ENCODE measurements around the gene KCNG1. TPM values are rescaled to one million over a fixed set of nuclear protein-coding genes. Genes with fewer than 3 reads are reported as not detected.

Gene KCNG1
- total and polyA plus RNA-seq, 2 of the 8 experiments (the other 6 are each of a cell fraction or from before 2014, with no cell fraction given): 16.0 to 18.0 TPM

DNA sequence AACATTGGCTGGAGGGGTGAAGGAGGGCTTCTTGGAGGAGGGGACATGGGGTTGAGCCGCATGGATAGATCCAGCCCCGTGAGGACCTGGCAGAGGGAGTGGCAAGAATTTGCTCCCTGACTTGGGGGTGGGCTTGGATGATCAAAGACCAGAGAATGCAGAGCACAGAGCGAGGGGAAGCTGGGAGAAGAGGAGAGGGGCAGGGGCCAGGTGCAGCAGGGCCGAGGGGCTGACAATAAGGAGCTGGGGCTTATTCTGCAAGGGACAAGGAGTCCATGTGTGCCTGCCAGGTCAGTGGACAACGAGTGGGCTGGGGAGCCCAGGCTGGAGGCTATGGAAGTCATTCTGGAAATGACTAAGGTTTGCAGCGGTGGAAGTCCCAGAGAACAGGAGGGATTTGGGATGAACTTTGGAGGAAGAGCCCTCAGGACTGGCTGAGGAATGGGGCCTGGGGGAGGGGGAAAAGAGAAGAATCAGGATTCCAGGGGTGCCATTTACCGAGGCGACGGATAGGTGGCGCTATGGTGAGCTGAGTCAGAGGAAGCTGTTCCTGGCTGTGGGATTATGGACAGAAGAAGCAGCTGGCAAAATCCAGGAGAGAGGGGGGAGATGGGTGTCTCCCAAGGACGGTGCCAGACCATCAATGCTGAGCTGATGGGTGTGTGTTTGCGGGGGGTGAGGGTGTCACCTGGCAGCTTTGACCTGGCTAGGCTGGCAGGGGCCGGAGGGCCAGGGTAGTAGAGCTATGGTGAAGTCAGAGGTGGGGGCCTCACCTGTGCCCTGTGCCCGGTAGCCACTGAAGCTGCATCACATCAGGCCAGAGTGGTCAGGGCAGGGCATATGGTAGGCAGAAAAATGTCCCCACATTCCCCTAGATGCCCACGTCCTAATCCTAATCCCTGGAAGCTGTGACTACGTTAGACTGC is 7.8 kb downstream of the KCNG1 start:
- Histone ChIP-seq H3K23me2 (ENCODE audit: low read depth, low read length) (no peaks in the 10 kb centered on the region; the same call in 1 of the 2 replicates), H3K9me3 (ENCODE audit: insufficient read depth in 2 of 2, low read depth in 1 of 2, low read length in 1 of 2) (no peaks in the 10 kb centered on the region), H4K5ac (ENCODE audit: insufficient read length, low read depth, low read length) (no peak overlapping the region), H2BK5ac (ENCODE audit: low read depth, low read length) (0 out of 2 replicates have a peak overlapping the region, but pooled peaks have one; percentile 15), H3K79me1 (ENCODE audit: low read depth, low read length) (no peaks in the 10 kb centered on the region), H2BK120ac (replicated peaks; ENCODE audit: low read depth, low read length) (no peak overlapping the region), H2BK12ac (ENCODE audit: low read depth, low read length) (peak overlapping the region; percentile 80; the same call in 1 of the 2 replicates), H2AK5ac (ENCODE audit: low read depth, low read length) (peak overlapping the region; percentile 66), H3K4me3 (ENCODE audit: extremely low read depth in 1 of 4, insufficient read depth in 2 of 4, low read depth in 3 of 4, low read length in 4 of 4) (no peak overlapping the region; a peak in 1 of 8 replicates), H3K14ac (ENCODE audit: insufficient read length) (no peak overlapping the region), H4K20me1 (replicated peaks in 1 of 2; ENCODE audit: control insufficient read depth in 1 of 2, insufficient read depth in 2 of 2, low read length in 2 of 2) (no peaks in the 10 kb centered on the region), H3K23ac (ENCODE audit: insufficient read length) (no peak overlapping the region), H3K9ac (replicated peaks in 1 of 4; ENCODE audit: extremely low read depth in 1 of 4, low read depth in 3 of 4, low read length in 3 of 4) (no peak overlapping the region; a peak in 2 of 7 replicates), H3K36me3 (ENCODE audit: control insufficient read depth in 2 of 4, insufficient read depth in 4 of 4, low read length in 3 of 4) (no peaks in the 10 kb centered on the region), H2BK20ac (ENCODE audit: low read length) (0 out of 2 replicates have a peak overlapping the region, but pooled peaks have one; percentile 66), H4K91ac (replicated peaks; ENCODE audit: insufficient read length, low read length) (peak overlapping the region; percentile 46), H2BK15ac (ENCODE audit: low read length) (peak overlapping the region; percentile 72; the same call in 1 of the 2 replicates), H3K4ac (replicated peaks; ENCODE audit: insufficient read length, low read depth, low read length) (peak overlapping the region; percentile 45), H2AFZ (ENCODE audit: low read length) (no peak overlapping the region), H3K56ac (replicated peaks; ENCODE audit: insufficient read length, low read depth, low read length) (peak overlapping the region; percentile 27), H3K18ac (ENCODE audit: extremely low read depth, low read length) (0 out of 2 replicates have a peak overlapping the region, but pooled peaks have one; percentile 22), H3K4me2 (ENCODE audit: insufficient read depth in 1 of 2, low read depth in 2 of 2, low read length in 2 of 2) (peak overlapping the region; percentile 18 to 48; a peak in 3 of 4 replicates), H4K8ac (ENCODE audit: extremely low read depth, insufficient read depth, low read length) (peak overlapping the region; percentile 45; the same call in 1 of the 2 replicates), H3K27me3 (replicated peaks in 1 of 4; ENCODE audit: control insufficient read depth in 3 of 4, extremely low read depth in 1 of 4, insufficient read depth in 3 of 4, low read length in 3 of 4) (no peaks in the 10 kb centered on the region), H3K4me1 (replicated peaks in 1 of 4; ENCODE audit: control insufficient read depth in 3 of 4, insufficient read depth in 4 of 4, low read length in 3 of 4) (peaks cover 3 to 19% (median 9%) of the 10 kb centered on the region in 4 experiments), H3K27ac (ENCODE audit: low read depth, low read length) (no peak overlapping the region), H3K79me2 (ENCODE audit: control insufficient read depth in 1 of 2, insufficient read depth in 2 of 2, low read length in 2 of 2) (no peaks in the 10 kb centered on the region)
- WGBS, 2 experiments (ENCODE audit: extremely low coverage in 1 of 2, insufficient coverage in 1 of 2, insufficient read length in 1 of 2, insufficient replicate concordance in 2 of 2, low coverage in 1 of 2, low lambda C conversion rate in 2 of 2, missing lambda C conversion rate in 1 of 2): 45% methylated on average over 16 of the region's 16 CpGs; no CpG with 5 or more reads in 1 of the 2 experiments
- peak in 1 of 2 experiments; percentile 93 for DNase-seq (ENCODE audit: low read depth in 1 of 2, low spot score in 2 of 2)
- ChIA-PET POLR2A (ENCODE audit: partially characterized antibody) (interaction anchor here (0.8 to 1.5 kb wide), 3 partner anchors 13 to 85 kb away, joined by 3 to 4 read pairs (median 4); no protein-coding TSS in a partner anchor), CTCF (ENCODE audit: partially characterized antibody) (interaction anchor here (0.5 to 3.5 kb wide), 61 partner anchors 8 to 1043 kb away, joined by 3 to 47 read pairs (median 4); partner anchors contain the start of gene KCNG1)
- FAIRE-seq: peak; percentile 76
- TF ChIP-seq CREB1 (IDR thresholded peaks at IDR 0.05) (peak; percentile 49; the same call in 1 of the 2 replicates), SP2 (IDR thresholded peaks at IDR 0.05; ENCODE audit: low read length) (no peak), RAD21 (IDR thresholded peaks at IDR 0.05 in 1 of 2, conservative IDR thresholded peaks at IDR 0.05 in 1 of 2; ENCODE audit: low read depth in 2 of 2, low read length in 2 of 2) (peak; percentile 72 to 75), MAX (IDR thresholded peaks at IDR 0.05) (0 out of 2 replicates have a peak, but pooled peaks have one; percentile 6), NANOG (IDR thresholded peaks at IDR 0.05; ENCODE audit: insufficient read depth, low read depth, low read length, poor library complexity, severe bottlenecking) (no peak), BCL11A (IDR thresholded peaks at IDR 0.05; ENCODE audit: low read depth in 2 of 2, low read length in 2 of 2) (no peak), BACH1 (IDR thresholded peaks at IDR 0.05; ENCODE audit: low read length) (peak; percentile 95), MAFK (IDR thresholded peaks at IDR 0.05; ENCODE audit: low read depth, low read length) (peak; percentile 82; the same call in 1 of the 2 replicates)

Data from H1 (cell line).